Measurements from ENCODE around the gene PFKP.
A peak's percentile ranks its signal among the peaks of the same experiment; 100 is the strongest.

The PFKP gene

GRCh38 chr10:3095373-3096139 is 28.2 kb downstream of the PFKP start:
- Histone ChIP-seq H3K36me3 (ENCODE audit: control insufficient read depth in 2 of 2, insufficient read depth in 2 of 2, low read length in 2 of 2) (peaks cover 3 to 13% of the 10 kb centered on the region in 2 donors), H3K4me1 (ENCODE audit: control insufficient read depth in 2 of 2, insufficient read depth in 2 of 2, low read length in 2 of 2) (peaks cover 12 to 20% of the 10 kb centered on the region in 2 donors), H3K9ac (ENCODE audit: low read depth in 1 of 2, low read length in 2 of 2) (peak overlapping the region in 1 of 2 donors; percentile 7), H3K4me3 (ENCODE audit: low read length in 2 of 2) (peak overlapping the region; percentile 27 to 51), H3K9me3 (ENCODE audit: control insufficient read depth in 2 of 2, low read length in 2 of 2) (no peaks in the 10 kb centered on the region), H3K27ac (ENCODE audit: low read depth in 2 of 2, low read length in 2 of 2) (peak overlapping the region; percentile 53 to 67), H3K27me3 (ENCODE audit: control insufficient read depth in 2 of 2, insufficient read depth in 2 of 2, low read length in 2 of 2) (no peaks in the 10 kb centered on the region)

- H3K27me3 ChIP-seq (ENCODE audit: control insufficient read depth in 2 of 2, insufficient read depth in 2 of 2, low read length in 2 of 2) = no peaks in the 10 kb centered on the region
- peak overlapping the region; percentile 27 to 51 for H3K4me3 ChIP-seq (ENCODE audit: low read length in 2 of 2)
- peaks cover 6 to 16% of the 10 kb centered on the region in 2 donors for H3K36me3 ChIP-seq (ENCODE audit: control insufficient read depth in 2 of 2, insufficient read depth in 2 of 2, low read length in 2 of 2)
- no peak overlapping the region for H3K9ac ChIP-seq (ENCODE audit: low read depth in 1 of 2, low read length in 2 of 2)
- H3K27ac ChIP-seq (ENCODE audit: low read depth in 2 of 2, low read length in 2 of 2) = peak overlapping the region; percentile 53 to 67
- no peaks in the 10 kb centered on the region for H3K9me3 ChIP-seq (ENCODE audit: control insufficient read depth in 2 of 2, low read length in 2 of 2)
- peaks cover 12 to 20% of the 10 kb centered on the region in 2 donors for H3K4me1 ChIP-seq (ENCODE audit: control insufficient read depth in 2 of 2, insufficient read depth in 2 of 2, low read length in 2 of 2)
Observed at GRCh38 chr10:3096149-3096548, 28.8 kb downstream of the PFKP start.

GRCh38 chr10:3097160-3097559 is 29.8 kb downstream of the PFKP start:
- Histone ChIP-seq H3K27me3 (ENCODE audit: control insufficient read depth in 2 of 2, insufficient read depth in 2 of 2, low read length in 2 of 2) (no peaks in the 10 kb centered on the region), H3K4me1 (ENCODE audit: control insufficient read depth in 2 of 2, insufficient read depth in 2 of 2, low read length in 2 of 2) (peaks cover 12 to 20% of the 10 kb centered on the region in 2 donors), H3K9me3 (ENCODE audit: control insufficient read depth in 2 of 2, low read length in 2 of 2) (no peaks in the 10 kb centered on the region), H3K4me3 (ENCODE audit: low read length in 2 of 2) (no peak overlapping the region), H3K36me3 (ENCODE audit: control insufficient read depth in 2 of 2, insufficient read depth in 2 of 2, low read length in 2 of 2) (peaks cover 8 to 16% of the 10 kb centered on the region in 2 donors), H3K9ac (ENCODE audit: low read depth in 1 of 2, low read length in 2 of 2) (no peak overlapping the region), H3K27ac (ENCODE audit: low read depth in 2 of 2, low read length in 2 of 2) (no peak overlapping the region)

- Histone ChIP-seq H3K4me1 (ENCODE audit: control insufficient read depth in 2 of 2, insufficient read depth in 2 of 2, low read length in 2 of 2) (peaks cover 14 to 20% of the 10 kb centered on the region in 2 donors), H3K27me3 (ENCODE audit: control insufficient read depth in 2 of 2, insufficient read depth in 2 of 2, low read length in 2 of 2) (no peaks in the 10 kb centered on the region), H3K9ac (ENCODE audit: low read depth in 1 of 2, low read length in 2 of 2) (no peak overlapping the region), H3K9me3 (ENCODE audit: control insufficient read depth in 2 of 2, low read length in 2 of 2) (no peaks in the 10 kb centered on the region), H3K36me3 (ENCODE audit: control insufficient read depth in 2 of 2, insufficient read depth in 2 of 2, low read length in 2 of 2) (peaks cover 10 to 17% of the 10 kb centered on the region in 2 donors), H3K27ac (ENCODE audit: low read depth in 2 of 2, low read length in 2 of 2) (no peak overlapping the region), H3K4me3 (ENCODE audit: low read length in 2 of 2) (no peak overlapping the region)
Observed at GRCh38 chr10:3098689-3099088, 31.3 kb downstream of the PFKP start.

DNA sequence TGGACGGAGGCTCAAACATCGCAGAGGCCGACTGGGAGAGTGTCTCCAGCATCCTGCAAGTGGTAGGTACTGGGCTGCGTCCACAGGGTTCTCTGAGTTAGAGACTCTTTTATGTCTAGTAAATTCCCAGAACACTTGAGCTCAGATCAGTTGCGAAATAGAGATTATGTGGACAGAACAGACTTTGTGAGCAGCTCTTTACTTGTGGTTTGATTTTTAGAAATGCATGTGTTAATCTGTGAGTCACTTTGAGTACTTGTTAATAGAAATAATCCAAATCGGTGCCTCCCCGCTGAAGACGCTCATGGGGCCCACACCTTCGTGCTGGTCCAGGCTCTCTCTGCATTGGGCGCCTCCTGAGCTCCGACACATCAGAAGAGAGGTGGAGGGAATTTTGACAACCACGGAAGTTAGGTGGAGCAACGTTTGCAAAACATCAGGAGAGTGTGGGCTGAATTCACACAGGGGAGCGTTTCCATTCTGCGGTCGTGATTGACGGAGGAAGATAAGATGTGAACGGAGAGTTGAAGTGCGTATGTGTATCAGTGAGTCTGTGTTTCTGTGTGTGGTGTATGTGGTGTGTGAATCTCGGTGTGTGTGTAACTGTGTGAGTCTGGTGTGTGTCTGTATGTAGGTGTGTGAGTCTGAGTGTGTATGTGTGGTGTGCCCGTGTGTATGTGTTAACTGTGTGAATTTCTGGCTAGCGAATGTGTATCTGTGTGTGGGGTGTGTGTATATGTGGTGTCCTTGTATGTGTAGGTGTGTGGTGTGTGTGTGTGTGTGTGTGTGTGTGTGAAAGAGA is 32.1 kb downstream of the PFKP start:
- no peak overlapping the region for H3K9ac ChIP-seq (ENCODE audit: low read depth in 1 of 2, low read length in 2 of 2)
- peaks cover 17 to 24% of the 10 kb centered on the region in 2 donors for H3K36me3 ChIP-seq (ENCODE audit: control insufficient read depth in 2 of 2, insufficient read depth in 2 of 2, low read length in 2 of 2)
- H3K27me3 ChIP-seq (ENCODE audit: control insufficient read depth in 2 of 2, insufficient read depth in 2 of 2, low read length in 2 of 2) = no peaks in the 10 kb centered on the region
- H3K4me1 ChIP-seq (ENCODE audit: control insufficient read depth in 2 of 2, insufficient read depth in 2 of 2, low read length in 2 of 2) = peaks cover 14 to 20% of the 10 kb centered on the region in 2 donors
- no peak overlapping the region for H3K27ac ChIP-seq (ENCODE audit: low read depth in 2 of 2, low read length in 2 of 2)
- no peak overlapping the region for H3K4me3 ChIP-seq (ENCODE audit: low read length in 2 of 2)
- H3K9me3 ChIP-seq (ENCODE audit: control insufficient read depth in 2 of 2, low read length in 2 of 2) = no peaks in the 10 kb centered on the region

GRCh38 chr10:3100093-3100792 is 32.9 kb downstream of the PFKP start:
- H3K4me1 ChIP-seq (ENCODE audit: control insufficient read depth in 2 of 2, insufficient read depth in 2 of 2, low read length in 2 of 2) = peaks cover 13 to 14% of the 10 kb centered on the region in 2 donors
- H3K27ac ChIP-seq (ENCODE audit: low read depth in 2 of 2, low read length in 2 of 2) = no peak overlapping the region
- H3K36me3 ChIP-seq (ENCODE audit: control insufficient read depth in 2 of 2, insufficient read depth in 2 of 2, low read length in 2 of 2) = peaks cover 23 to 26% of the 10 kb centered on the region in 2 donors

DNA sequence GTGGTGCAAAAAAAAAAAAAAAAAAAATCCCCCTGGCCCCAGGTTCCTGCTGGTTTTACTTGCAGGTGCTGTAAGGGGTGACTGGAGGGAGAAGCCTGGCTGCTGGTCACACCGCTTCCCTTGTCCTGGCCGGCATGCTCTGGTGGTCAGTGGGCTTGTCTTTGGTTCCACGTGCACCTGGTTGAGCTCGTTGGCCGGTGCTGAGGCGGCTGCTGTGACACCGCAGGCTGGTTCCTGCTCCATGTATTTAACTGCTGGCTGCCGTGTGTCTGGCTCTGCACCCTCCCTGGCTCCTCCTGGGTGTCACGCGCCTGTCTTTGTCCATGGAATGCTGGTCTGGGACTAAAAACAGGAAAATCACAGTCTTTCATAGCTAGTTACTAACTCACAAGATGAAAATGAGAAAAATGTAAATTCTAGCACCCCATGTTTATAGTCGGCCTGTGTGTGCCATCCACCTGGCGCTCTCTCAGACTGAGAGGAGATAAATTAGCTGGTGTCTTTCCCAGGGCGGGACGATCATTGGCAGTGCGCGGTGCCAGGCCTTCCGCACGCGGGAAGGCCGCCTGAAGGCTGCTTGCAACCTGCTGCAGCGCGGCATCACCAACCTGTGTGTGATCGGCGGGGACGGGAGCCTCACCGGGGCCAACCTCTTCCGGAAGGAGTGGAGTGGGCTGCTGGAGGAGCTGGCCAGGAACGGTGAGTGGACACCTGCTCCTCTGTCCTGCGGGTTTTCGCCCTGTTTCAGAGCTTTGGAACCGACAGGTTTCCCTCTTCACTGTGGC is 33.7 kb downstream of the PFKP start:
- H3K9ac ChIP-seq (ENCODE audit: low read depth in 1 of 2, low read length in 2 of 2) = no peak overlapping the region
- H3K27ac ChIP-seq (ENCODE audit: low read depth in 2 of 2, low read length in 2 of 2) = no peak overlapping the region
- peaks cover 23 to 26% of the 10 kb centered on the region in 2 donors for H3K36me3 ChIP-seq (ENCODE audit: control insufficient read depth in 2 of 2, insufficient read depth in 2 of 2, low read length in 2 of 2)
- H3K27me3 ChIP-seq (ENCODE audit: control insufficient read depth in 2 of 2, insufficient read depth in 2 of 2, low read length in 2 of 2) = no peaks in the 10 kb centered on the region
- peaks cover 6 to 8% of the 10 kb centered on the region in 2 donors for H3K4me1 ChIP-seq (ENCODE audit: control insufficient read depth in 2 of 2, insufficient read depth in 2 of 2, low read length in 2 of 2)
- H3K4me3 ChIP-seq (ENCODE audit: low read length in 2 of 2) = no peak overlapping the region
- no peaks in the 10 kb centered on the region for H3K9me3 ChIP-seq (ENCODE audit: control insufficient read depth in 2 of 2, low read length in 2 of 2)

More at GRCh38 chr10:3100093-3100792, 32.9 kb downstream of the PFKP start:
- Histone ChIP-seq H3K27me3 (ENCODE audit: control insufficient read depth in 2 of 2, insufficient read depth in 2 of 2, low read length in 2 of 2) (no peaks in the 10 kb centered on the region), H3K9ac (ENCODE audit: low read depth in 1 of 2, low read length in 2 of 2) (no peak overlapping the region), H3K4me3 (ENCODE audit: low read length in 2 of 2) (no peak overlapping the region), H3K9me3 (ENCODE audit: control insufficient read depth in 2 of 2, low read length in 2 of 2) (no peaks in the 10 kb centered on the region)

DNA sequence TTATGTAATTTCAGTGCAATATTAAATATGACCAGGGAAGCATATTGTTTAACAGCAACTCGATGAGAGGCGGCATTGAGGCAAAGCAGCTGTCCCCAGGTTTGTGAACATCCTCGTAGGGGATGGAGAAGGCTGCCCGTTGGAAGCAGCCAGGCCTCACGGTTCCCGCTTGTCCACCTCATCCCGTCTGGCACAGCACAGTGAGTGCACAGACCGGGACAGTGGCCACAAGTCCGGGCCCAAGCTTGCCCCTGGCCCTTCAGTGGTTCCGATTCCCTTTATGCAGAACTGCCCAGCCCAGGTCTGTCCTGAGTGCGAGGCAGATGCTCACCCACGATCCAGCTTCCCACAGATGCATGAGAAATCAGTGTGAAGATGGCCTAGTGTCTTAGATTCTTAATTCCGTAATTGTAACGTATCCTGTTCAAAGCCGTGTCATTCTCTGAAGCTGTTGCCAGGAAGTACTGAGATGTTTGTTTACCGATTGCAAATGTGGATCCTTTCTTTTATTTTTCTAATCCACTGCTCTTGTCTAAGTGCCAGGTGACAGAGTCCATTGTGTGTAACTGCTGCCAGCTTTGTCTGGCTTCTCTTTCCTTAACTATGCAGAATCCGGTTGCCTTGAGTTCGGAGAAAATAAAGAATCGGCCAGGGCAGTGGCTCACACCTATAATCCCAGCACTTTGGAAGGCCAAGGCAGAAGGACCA is 35.5 kb downstream of the PFKP start:
- H3K4me3 ChIP-seq (ENCODE audit: low read length in 2 of 2) = no peak overlapping the region
- peaks cover 0 to 3% of the 10 kb centered on the region in 2 donors for H3K4me1 ChIP-seq (ENCODE audit: control insufficient read depth in 2 of 2, insufficient read depth in 2 of 2, low read length in 2 of 2)
- no peaks in the 10 kb centered on the region for H3K27me3 ChIP-seq (ENCODE audit: control insufficient read depth in 2 of 2, insufficient read depth in 2 of 2, low read length in 2 of 2)
- no peaks in the 10 kb centered on the region for H3K9me3 ChIP-seq (ENCODE audit: control insufficient read depth in 2 of 2, low read length in 2 of 2)
- no peak overlapping the region for H3K27ac ChIP-seq (ENCODE audit: low read depth in 2 of 2, low read length in 2 of 2)
- H3K36me3 ChIP-seq (ENCODE audit: control insufficient read depth in 2 of 2, insufficient read depth in 2 of 2, low read length in 2 of 2) = peaks cover 32% of the 10 kb centered on the region in 2 donors
- no peak overlapping the region for H3K9ac ChIP-seq (ENCODE audit: low read depth in 1 of 2, low read length in 2 of 2)

DNA sequence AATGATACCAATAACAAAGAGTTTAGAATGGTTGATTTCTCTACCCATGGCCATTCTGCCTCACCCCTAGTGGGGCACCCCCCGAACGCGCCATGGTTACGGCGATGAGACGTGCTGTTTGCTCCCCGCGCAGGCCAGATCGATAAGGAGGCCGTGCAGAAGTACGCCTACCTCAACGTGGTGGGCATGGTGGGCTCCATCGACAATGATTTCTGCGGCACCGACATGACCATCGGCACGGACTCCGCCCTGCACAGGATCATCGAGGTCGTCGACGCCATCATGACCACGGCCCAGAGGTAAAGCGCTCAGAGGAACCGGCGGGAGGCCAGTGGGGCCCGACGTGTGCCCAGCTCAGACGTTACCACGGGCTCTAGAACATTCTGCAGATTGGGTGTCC is 36.3 kb downstream of the PFKP start:
- no peaks in the 10 kb centered on the region for H3K9me3 ChIP-seq (ENCODE audit: control insufficient read depth in 2 of 2, low read length in 2 of 2)
- H3K27me3 ChIP-seq (ENCODE audit: control insufficient read depth in 2 of 2, insufficient read depth in 2 of 2, low read length in 2 of 2) = no peaks in the 10 kb centered on the region
- H3K9ac ChIP-seq (ENCODE audit: low read depth in 1 of 2, low read length in 2 of 2) = no peak overlapping the region
- no peak overlapping the region for H3K4me3 ChIP-seq (ENCODE audit: low read length in 2 of 2)
- peaks cover 37 to 40% of the 10 kb centered on the region in 2 donors for H3K36me3 ChIP-seq (ENCODE audit: control insufficient read depth in 2 of 2, insufficient read depth in 2 of 2, low read length in 2 of 2)
- H3K27ac ChIP-seq (ENCODE audit: low read depth in 2 of 2, low read length in 2 of 2) = no peak overlapping the region
- peaks cover 0 to 3% of the 10 kb centered on the region in 2 donors for H3K4me1 ChIP-seq (ENCODE audit: control insufficient read depth in 2 of 2, insufficient read depth in 2 of 2, low read length in 2 of 2)
